Upper lobe of left lung (tissue), 4 donors: ENCODE data around the gene PRDM16.

Source experiments
- CTCF ChIP-seq, 6 experiments: fragments of 450-650 bp in 4 of 6; fragments of 200-600 bp in 2 of 6; sonication (generic) in 2 of 6; IDR thresholded peaks; one replicate each; pipeline ENCODE4 v1.5.1; 2016 to 2019; ENCODE audit warnings: antibody characterized with exemption in 6 of 6
- POLR2A ChIP-seq, 4 donors: fragments of 450-650 bp; IDR thresholded peaks; one replicate each; pipeline ENCODE4 v1.5.1; 2016 to 2017; ENCODE audit warnings: antibody characterized with exemption in 4 of 4, mild to moderate bottlenecking in 2 of 4
- POLR2AphosphoS5 ChIP-seq, 2 donors: sonication (generic); formaldehyde crosslinking; IDR thresholded peaks; one replicate each; pipeline ENCODE4 v1.5.1; 2017; ENCODE audit warnings: antibody characterized with exemption in 2 of 2

GRCh38 chr1:3265835-3266805 is 197.1 kb downstream of the PRDM16 start:
- TF ChIP-seq CTCF (IDR thresholded peaks at IDR 0.05) (no peak), POLR2AphosphoS5 (IDR thresholded peaks at IDR 0.05) (no peak), POLR2A (IDR thresholded peaks at IDR 0.05) (no peak)
